NOMO-1 treated with dmso at 0.1 percent for 144 hours (cell line): ENCODE data around the gene KCNK1.
"Not testable (repeated sequence)": the region's sequence is repeated elsewhere in the genome, so short reads cannot be mapped to it uniquely, and the experiment has no call there.

Experiments used
- DNase-seq: peaks from one replicate; lab custom pipeline; 2025; ENCODE audit not compliant: unreplicated experiment; lab: John Stamatoyannopoulos, UW

Gene KCNK1

GRCh38 chr1:233664804-233665574 is 51.1 kb downstream of the KCNK1 start:
- DNase-seq: no peak

- DNase-seq: no peak
Observed at GRCh38 chr1:233665575-233666270, 51.8 kb downstream of the KCNK1 start.

- no peak for DNase-seq
Observed at GRCh38 chr1:233667741-233668140, 53.8 kb downstream of the KCNK1 start.

- DNase-seq: no peak
Observed at GRCh38 chr1:233668146-233668724, 54.3 kb downstream of the KCNK1 start.

GRCh38 chr1:233668725-233669294 is 54.9 kb downstream of the KCNK1 start:
- no peak for DNase-seq

- DNase-seq: not testable (repeated sequence)
Observed at GRCh38 chr1:233670363-233670762, 56.5 kb downstream of the KCNK1 start.

- DNase-seq: no peak
Observed at GRCh38 chr1:233671286-233671685, 57.4 kb downstream of the KCNK1 start.

- no peak for DNase-seq
Observed at GRCh38 chr1:233672732-233673131, 58.8 kb downstream of the KCNK1 start.

GRCh38 chr1:233673261-233673946 is 59.5 kb downstream of the KCNK1 start:
- peak; percentile 51 for DNase-seq

- no peak for DNase-seq
Observed at GRCh38 chr1:233673947-233674431, 60.1 kb downstream of the KCNK1 start.

GRCh38 chr1:233675446-233675845 is 61.5 kb downstream of the KCNK1 start:
- DNase-seq: no peak

GRCh38 chr1:233675893-233676292 is 62.0 kb downstream of the KCNK1 start:
- no peak for DNase-seq

- DNase-seq: no peak
Observed at GRCh38 chr1:233677690-233678354, 63.9 kb downstream of the KCNK1 start.

GRCh38 chr1:233679030-233679429 is 65.1 kb downstream of the KCNK1 start:
- DNase-seq: no peak

GRCh38 chr1:233679591-233680373 is 65.9 kb downstream of the KCNK1 start:
- DNase-seq: no peak

- no peak for DNase-seq
Observed at GRCh38 chr1:233681285-233681684, 67.4 kb downstream of the KCNK1 start.

- DNase-seq: not testable (repeated sequence)
Observed at GRCh38 chr1:233686653-233687052, 72.7 kb downstream of the KCNK1 start.

GRCh38 chr1:233689017-233689747 is 75.3 kb downstream of the KCNK1 start:
- DNase-seq: no peak

GRCh38 chr1:233689748-233690254 is 75.9 kb downstream of the KCNK1 start:
- no peak for DNase-seq
